Esophagus muscularis mucosa (tissue), 4 donors: ENCODE results near the gene PPP1R27.

Experiments used
- EP300 ChIP-seq: sonication (generic); formaldehyde crosslinking; IDR thresholded peaks from one replicate; pipeline ENCODE4 v1.6.1; 2017; ENCODE audit warnings: antibody characterized with exemption
- POLR2A ChIP-seq: fragments of 450-650 bp; IDR thresholded peaks from one replicate; pipeline ENCODE4 v1.6.1; 2017; ENCODE audit warnings: antibody characterized with exemption, moderate library complexity, mild to moderate bottlenecking, low read depth
- POLR2AphosphoS5 ChIP-seq, 2 donors: sonication (generic); formaldehyde crosslinking; IDR thresholded peaks; one replicate each; pipeline ENCODE4 v1.6.1; 2017; ENCODE audit warnings: antibody characterized with exemption in 2 of 2
- TF ChIP-seq, protein P1 (sequence below), 3 experiments: fragments of 200-600 bp in 2 of 3; fragments of 450-650 bp in 1 of 3; sonication (generic) in 2 of 3; IDR thresholded peaks; one replicate each; pipeline ENCODE4 v1.5.1; 2017 to 2019; ENCODE audit warnings: antibody characterized with exemption in 3 of 3, mild to moderate bottlenecking in 2 of 3, moderate library complexity in 1 of 3

DNA sequence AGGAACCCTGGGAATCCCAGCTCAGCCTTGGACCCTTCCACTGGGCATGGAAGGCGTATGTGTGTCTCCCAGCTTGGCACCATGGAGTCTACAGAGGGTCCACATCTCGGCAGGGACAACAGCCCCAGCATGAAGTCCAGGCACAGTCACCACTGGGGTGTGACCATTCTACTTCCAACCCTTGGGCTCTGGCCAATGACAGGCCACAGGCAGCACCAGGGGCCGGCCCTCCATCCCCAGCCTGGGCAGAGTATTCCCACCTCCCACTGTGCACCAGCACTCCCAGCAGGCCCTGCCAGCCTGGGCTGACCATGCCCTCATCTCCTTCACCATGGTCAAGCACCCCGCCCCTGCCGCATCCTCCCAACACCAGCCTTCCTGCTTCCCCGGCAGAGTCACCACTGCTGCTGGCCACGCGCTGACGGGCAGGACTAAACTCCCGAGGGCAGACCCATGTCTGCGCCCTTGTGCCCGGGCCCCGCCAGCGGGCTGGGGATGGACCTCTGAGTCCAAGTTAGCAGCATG lies 9.5 kb upstream of the PPP1R27 start:
- TF ChIP-seq EP300 (no peak), POLR2A (no peak), POLR2AphosphoS5 (IDR thresholded peaks at IDR 0.05) (no peak)
- TF ChIP-seq, protein P1, sequence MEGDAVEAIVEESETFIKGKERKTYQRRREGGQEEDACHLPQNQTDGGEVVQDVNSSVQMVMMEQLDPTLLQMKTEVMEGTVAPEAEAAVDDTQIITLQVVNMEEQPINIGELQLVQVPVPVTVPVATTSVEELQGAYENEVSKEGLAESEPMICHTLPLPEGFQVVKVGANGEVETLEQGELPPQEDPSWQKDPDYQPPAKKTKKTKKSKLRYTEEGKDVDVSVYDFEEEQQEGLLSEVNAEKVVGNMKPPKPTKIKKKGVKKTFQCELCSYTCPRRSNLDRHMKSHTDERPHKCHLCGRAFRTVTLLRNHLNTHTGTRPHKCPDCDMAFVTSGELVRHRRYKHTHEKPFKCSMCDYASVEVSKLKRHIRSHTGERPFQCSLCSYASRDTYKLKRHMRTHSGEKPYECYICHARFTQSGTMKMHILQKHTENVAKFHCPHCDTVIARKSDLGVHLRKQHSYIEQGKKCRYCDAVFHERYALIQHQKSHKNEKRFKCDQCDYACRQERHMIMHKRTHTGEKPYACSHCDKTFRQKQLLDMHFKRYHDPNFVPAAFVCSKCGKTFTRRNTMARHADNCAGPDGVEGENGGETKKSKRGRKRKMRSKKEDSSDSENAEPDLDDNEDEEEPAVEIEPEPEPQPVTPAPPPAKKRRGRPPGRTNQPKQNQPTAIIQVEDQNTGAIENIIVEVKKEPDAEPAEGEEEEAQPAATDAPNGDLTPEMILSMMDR (IDR thresholded peaks at IDR 0.05) = no peak
